ENCODE data around the gene TMEM273.

- TF ChIP-seq CTCF (IDR thresholded peaks at IDR 0.05 in 2 of 3, conservative IDR thresholded peaks at IDR 0.05 in 1 of 3; ENCODE audit: borderline replicate concordance in 1 of 3, insufficient read depth in 1 of 3, low read depth in 2 of 3, low read length in 2 of 3) (no peak), EZH2phosphoT487 (IDR thresholded peaks at IDR 0.05; ENCODE audit: borderline replicate concordance) (no peak), ZBTB33 (IDR thresholded peaks at IDR 0.05; ENCODE audit: extremely low read depth, insufficient replicate concordance, low read length) (no peak), POLR2A (IDR thresholded peaks at IDR 0.05; ENCODE audit: borderline replicate concordance, extremely low read depth, insufficient read depth, insufficient read length) (no peak)
- TF ChIP-seq, protein P1, sequence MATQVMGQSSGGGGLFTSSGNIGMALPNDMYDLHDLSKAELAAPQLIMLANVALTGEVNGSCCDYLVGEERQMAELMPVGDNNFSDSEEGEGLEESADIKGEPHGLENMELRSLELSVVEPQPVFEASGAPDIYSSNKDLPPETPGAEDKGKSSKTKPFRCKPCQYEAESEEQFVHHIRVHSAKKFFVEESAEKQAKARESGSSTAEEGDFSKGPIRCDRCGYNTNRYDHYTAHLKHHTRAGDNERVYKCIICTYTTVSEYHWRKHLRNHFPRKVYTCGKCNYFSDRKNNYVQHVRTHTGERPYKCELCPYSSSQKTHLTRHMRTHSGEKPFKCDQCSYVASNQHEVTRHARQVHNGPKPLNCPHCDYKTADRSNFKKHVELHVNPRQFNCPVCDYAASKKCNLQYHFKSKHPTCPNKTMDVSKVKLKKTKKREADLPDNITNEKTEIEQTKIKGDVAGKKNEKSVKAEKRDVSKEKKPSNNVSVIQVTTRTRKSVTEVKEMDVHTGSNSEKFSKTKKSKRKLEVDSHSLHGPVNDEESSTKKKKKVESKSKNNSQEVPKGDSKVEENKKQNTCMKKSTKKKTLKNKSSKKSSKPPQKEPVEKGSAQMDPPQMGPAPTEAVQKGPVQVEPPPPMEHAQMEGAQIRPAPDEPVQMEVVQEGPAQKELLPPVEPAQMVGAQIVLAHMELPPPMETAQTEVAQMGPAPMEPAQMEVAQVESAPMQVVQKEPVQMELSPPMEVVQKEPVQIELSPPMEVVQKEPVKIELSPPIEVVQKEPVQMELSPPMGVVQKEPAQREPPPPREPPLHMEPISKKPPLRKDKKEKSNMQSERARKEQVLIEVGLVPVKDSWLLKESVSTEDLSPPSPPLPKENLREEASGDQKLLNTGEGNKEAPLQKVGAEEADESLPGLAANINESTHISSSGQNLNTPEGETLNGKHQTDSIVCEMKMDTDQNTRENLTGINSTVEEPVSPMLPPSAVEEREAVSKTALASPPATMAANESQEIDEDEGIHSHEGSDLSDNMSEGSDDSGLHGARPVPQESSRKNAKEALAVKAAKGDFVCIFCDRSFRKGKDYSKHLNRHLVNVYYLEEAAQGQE (IDR thresholded peaks at IDR 0.05; ENCODE audit: low read depth), result no peak
Observed at GRCh38 chr10:49187950-49188761, at the start of gene TMEM273.
